Activated T-cell treated with anti-CD3 and anti-CD28 coated beads, Interleukin-2, amount 50 U/mL, for 24 hours (primary cell): ENCODE results near the gene POLR3A.
A peak's percentile ranks its signal among the peaks of the same experiment; 100 is the strongest.

Experiments used
- DNase-seq: peaks from one replicate; pipeline ENCODE4 v3.0.0-alpha.2; 2020
- H3K27ac Mint-ChIP-seq: 2 replicates; pipeline ENCODE4 v1.8.0; 2020; ENCODE audit warnings: mild to moderate bottlenecking, mixed read lengths
- H3K27me3 Mint-ChIP-seq: 2 replicates; pipeline ENCODE4 v1.8.0; 2020; ENCODE audit warnings: mixed read lengths
- H3K36me3 Mint-ChIP-seq: 2 replicates; pipeline ENCODE4 v1.8.0; 2020; ENCODE audit warnings: low read depth, mixed read lengths
- H3K4me1 Mint-ChIP-seq: 2 replicates; pipeline ENCODE4 v1.8.0; 2020; ENCODE audit warnings: low read depth, mixed read lengths
- H3K4me3 Mint-ChIP-seq: 2 replicates; pipeline ENCODE4 v1.8.0; 2020; ENCODE audit warnings: mild to moderate bottlenecking, moderate library complexity, mixed read lengths
- H3K9me3 Mint-ChIP-seq: 2 replicates; pipeline ENCODE4 v1.8.0; 2020; ENCODE audit warnings: mixed read lengths

Gene POLR3A

DNA sequence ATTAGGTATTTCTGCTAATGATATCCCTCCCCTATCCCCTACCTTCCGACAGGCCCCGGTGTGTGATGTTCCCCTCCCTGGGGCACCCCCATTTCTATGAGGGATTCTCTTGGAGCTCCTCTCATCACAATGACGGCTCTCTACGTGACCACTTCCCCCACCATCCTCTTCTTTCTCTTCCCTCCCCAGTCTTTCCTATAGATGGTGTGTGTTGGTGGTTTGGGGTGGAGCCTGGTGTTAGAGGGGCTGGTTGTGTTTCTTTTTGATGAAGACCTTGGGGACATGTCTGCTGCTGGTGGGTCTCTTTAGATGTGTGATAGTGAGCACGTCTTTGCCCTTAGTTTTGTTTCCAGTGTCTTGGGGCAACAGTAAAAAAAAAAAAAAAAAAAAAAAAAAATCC is 33.0 kb upstream of the POLR3A start:
- H3K27ac Mint-ChIP-seq: no peak overlapping the region
- no peak overlapping the region for H3K4me3 Mint-ChIP-seq
- H3K36me3 Mint-ChIP-seq: no peaks in the 10 kb centered on the region
- no peaks in the 10 kb centered on the region for H3K27me3 Mint-ChIP-seq
- no peaks in the 10 kb centered on the region for H3K9me3 Mint-ChIP-seq
- H3K4me1 Mint-ChIP-seq: peaks cover 6% of the 10 kb centered on the region
- no peak for DNase-seq

DNA sequence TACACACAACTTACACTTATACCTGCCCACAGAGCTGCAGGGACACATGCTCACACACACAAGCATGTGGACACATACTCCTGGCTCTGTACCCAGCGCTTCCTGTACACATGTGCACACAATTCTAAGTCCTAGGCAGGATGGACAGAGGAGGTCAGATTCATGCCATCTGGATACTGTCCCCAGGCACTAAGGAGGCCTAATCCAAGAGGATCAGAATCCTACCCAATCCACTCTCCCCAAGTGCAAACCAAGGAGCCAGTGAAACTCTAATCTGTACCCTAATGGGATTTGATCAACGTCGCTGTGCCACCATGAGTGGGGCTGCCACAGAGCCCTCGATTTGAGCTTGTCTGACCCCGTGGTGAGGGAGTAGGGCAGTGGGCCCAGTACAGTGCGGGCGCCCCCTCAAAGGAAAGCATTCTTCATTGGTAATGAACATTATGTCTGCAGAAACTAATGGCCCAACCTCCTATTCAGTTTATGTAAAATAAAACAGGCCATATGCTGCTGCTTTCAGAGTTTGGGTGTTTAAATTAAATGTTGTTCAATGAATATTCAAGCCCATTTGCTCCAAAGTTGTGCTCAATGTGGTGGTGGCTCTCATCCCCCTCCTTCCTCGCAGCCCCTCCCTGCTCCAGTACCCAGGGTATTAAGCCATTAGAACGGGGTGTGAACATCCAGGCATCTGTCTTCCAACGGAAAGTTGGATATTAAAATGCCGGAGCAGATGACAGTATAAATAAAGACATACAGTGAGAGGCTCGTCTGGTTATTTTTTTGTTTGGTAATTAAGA is 30.8 kb upstream of the POLR3A start:
- Mint-ChIP-seq H3K4me1 (peaks cover 6% of the 10 kb centered on the region), H3K27ac (no peak overlapping the region), H3K27me3 (no peaks in the 10 kb centered on the region), H3K36me3 (peaks cover 5% of the 10 kb centered on the region), H3K9me3 (no peaks in the 10 kb centered on the region), H3K4me3 (no peak overlapping the region)
- no peak for DNase-seq

DNA sequence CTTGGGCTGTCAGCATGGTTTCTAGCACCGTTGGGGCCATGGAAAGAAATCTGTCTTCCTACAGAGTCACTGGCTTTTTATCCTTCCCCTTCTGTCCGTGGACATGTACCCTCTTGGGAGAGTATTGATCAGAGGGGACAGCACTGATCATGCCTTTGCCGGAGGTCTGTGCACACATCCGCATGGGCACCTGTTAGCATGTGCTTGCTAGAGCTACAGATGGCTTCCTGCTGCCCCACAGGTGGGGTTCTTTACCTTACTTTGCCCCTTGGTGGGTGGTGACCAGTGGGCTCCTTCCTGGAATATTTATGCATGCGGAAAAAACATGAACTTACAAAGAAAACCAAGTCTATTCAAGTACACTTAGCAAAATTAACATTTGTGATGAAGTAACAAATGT is 29.2 kb upstream of the POLR3A start:
- no peak overlapping the region for H3K4me3 Mint-ChIP-seq
- peaks cover 9% of the 10 kb centered on the region for H3K36me3 Mint-ChIP-seq
- no peaks in the 10 kb centered on the region for H3K27me3 Mint-ChIP-seq
- no peak for DNase-seq
- peaks cover 6% of the 10 kb centered on the region for H3K4me1 Mint-ChIP-seq
- H3K9me3 Mint-ChIP-seq: no peaks in the 10 kb centered on the region
- no peak overlapping the region for H3K27ac Mint-ChIP-seq

DNA sequence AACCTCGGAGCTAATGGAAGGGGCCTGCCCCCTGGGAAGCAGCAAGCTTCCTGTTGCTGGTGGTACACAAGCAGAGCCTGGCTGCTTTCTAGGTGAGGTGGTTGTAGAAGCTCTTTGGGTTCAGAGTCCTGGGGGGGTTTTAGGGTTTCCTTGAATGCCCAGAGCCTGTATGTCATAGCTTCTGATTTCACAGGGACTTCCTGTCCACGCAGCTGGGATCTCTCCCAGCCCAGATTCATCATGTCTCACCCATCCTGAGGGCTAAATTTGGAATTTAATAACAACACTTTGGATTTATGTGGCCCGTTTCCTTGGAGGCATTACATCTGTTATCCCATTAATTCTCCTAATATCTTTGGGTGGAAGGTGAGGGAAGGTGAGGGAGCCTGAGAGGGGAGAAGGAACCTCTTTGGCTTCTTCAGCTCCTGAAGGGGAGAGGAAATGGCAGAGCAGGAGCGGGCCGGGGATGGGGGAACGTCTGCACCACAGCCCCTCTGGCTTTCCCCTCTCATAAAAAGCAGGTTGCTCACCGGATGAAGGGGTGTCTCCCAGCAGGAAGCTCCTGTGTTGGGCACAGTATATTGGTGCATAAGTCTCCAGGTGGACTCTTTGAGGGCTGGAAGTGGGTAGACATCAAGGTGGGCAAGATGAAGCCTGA is 24.0 kb upstream of the POLR3A start:
- DNase-seq: no peak
- H3K27me3 Mint-ChIP-seq: no peaks in the 10 kb centered on the region
- H3K27ac Mint-ChIP-seq: no peak overlapping the region
- H3K4me1 Mint-ChIP-seq: no peaks in the 10 kb centered on the region
- no peaks in the 10 kb centered on the region for H3K9me3 Mint-ChIP-seq
- peaks cover 16% of the 10 kb centered on the region for H3K36me3 Mint-ChIP-seq
- no peak overlapping the region for H3K4me3 Mint-ChIP-seq

DNA sequence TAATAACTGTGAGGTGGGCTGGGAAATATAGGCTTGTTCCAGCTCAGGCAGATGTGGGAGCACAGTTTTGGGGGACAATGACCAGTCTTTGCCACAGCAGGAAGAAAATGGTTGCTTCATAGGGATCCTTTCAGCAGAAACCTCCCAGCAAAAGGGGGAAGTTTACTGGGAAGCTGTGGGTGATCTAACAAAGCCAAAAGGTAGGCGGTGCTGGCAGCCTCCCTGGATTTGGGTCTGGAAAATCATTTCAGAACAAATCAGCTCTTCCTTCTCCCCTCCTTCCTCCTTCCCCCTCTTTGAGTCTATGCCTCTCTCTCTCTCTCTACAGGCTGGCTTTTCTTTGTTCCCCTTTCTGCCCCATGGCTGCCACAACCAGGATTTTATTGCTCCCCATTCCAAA is 20.5 kb upstream of the POLR3A start:
- no peak for DNase-seq
- peaks cover 9% of the 10 kb centered on the region for H3K36me3 Mint-ChIP-seq
- no peak overlapping the region for H3K27ac Mint-ChIP-seq
- H3K9me3 Mint-ChIP-seq: no peaks in the 10 kb centered on the region
- peaks cover 9% of the 10 kb centered on the region for H3K4me1 Mint-ChIP-seq
- no peaks in the 10 kb centered on the region for H3K27me3 Mint-ChIP-seq
- no peak overlapping the region for H3K4me3 Mint-ChIP-seq

DNA sequence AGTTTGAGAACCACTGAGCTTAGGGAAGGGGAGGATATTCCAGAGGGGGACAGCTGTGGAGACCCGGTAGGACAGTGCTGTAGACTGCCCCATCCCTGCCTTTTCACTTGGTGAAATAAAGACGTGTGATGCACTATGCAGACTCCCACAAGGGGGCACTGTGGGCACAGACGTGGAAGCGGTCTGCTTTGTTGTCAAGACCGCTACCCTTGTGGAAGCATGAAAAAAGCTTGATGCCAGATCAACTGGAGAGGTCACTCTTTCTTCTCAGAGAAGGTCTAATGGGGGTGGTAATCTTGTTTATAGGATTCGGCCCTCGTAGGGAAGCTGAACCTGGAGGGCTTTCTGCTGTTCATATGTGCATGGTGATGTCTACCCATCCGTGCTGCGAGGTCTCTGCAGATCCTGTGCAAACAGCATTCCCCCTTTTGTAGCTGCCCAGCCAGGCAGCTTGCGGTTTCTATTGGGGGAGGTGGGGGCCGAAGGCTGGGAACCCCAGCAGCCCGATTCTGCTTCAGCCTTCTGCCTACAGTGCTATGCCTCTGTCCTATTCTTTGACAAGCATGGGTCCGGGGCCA is 18.1 kb upstream of the POLR3A start:
- Mint-ChIP-seq H3K27me3 (no peaks in the 10 kb centered on the region), H3K4me3 (no peak overlapping the region), H3K4me1 (peaks cover 28% of the 10 kb centered on the region), H3K27ac (no peak overlapping the region), H3K9me3 (no peaks in the 10 kb centered on the region), H3K36me3 (peaks cover 20% of the 10 kb centered on the region)
- peak; percentile 85 for DNase-seq

DNA sequence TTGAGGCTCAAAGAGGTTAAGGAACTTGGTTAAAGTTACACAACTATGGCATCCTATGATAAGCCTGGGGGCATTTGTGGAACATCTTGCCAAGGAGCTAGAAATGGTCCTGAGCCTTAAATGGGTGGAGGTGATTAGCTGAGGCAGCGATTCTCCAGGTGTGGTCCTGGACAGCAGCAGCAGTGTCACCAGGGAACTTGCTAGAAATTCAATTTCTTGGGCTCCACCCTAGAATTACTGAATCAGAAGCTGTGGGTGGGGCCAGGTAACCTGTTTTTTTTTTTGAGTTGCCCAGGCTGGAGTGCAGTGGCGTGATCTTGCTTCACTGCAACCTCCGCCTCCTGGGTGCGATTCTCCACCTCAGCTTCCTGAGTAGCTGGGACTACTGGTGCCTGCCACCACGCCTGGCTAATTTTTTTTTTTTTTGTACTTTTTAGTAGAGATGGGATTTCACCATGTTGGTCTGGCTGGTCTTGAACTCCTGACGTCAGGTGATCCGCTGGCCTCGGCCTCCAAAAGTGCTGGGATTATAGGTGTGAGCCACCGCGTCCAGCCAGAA is 17.5 kb upstream of the POLR3A start:
- Mint-ChIP-seq H3K4me1 (peaks cover 28% of the 10 kb centered on the region), H3K4me3 (no peak overlapping the region), H3K9me3 (no peaks in the 10 kb centered on the region), H3K27me3 (no peaks in the 10 kb centered on the region), H3K36me3 (peaks cover 26% of the 10 kb centered on the region), H3K27ac (no peak overlapping the region)
- DNase-seq: no peak

DNA sequence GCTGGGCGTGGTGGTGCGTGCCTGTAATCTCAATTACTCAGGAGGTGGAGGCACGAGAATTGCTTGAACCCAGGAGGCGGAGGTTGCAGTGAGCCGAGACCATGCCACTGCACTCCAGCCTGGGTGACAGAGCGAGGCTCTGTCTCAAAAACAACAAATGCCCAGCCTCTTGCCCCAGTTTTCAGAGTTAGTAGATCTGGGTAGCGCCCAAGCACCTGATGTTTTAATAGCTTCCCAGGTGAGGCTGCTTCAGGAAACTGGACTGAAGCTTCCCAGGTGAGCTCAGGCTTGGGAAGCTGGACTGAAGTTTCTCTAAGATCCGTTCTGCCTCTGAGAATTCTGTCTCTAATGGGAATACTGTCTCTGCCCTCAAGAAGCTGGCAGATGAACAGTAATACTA is 16.5 kb upstream of the POLR3A start:
- no peaks in the 10 kb centered on the region for H3K27me3 Mint-ChIP-seq
- peaks cover 35% of the 10 kb centered on the region for H3K36me3 Mint-ChIP-seq
- no peak overlapping the region for H3K4me3 Mint-ChIP-seq
- DNase-seq: no peak
- H3K27ac Mint-ChIP-seq: peak overlapping the region; percentile 60
- H3K9me3 Mint-ChIP-seq: no peaks in the 10 kb centered on the region
- H3K4me1 Mint-ChIP-seq: peaks cover 37% of the 10 kb centered on the region

DNA sequence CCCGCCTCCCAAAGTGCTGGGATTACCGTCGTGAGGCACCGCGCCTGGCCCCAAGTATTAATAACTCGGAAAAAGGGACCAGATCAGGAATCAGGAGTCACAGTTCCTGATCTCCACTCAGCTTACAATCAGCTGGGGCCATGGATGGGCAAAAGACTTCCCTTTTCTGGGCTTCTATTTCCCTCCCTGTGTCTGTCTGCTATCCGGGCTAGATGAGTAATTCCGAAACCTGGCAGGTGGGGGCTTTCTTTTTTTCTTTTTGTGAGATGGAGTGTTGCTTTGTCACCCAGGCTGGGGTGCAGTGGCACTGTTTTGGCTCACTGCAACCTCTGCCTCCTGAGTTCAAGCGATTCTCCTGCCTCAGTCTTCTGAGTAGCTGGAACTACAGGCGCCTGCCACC is 15.9 kb upstream of the POLR3A start:
- peaks cover 43% of the 10 kb centered on the region for H3K4me1 Mint-ChIP-seq
- H3K27me3 Mint-ChIP-seq: no peaks in the 10 kb centered on the region
- no peaks in the 10 kb centered on the region for H3K9me3 Mint-ChIP-seq
- H3K4me3 Mint-ChIP-seq: no peak overlapping the region
- no peak for DNase-seq
- peaks cover 42% of the 10 kb centered on the region for H3K36me3 Mint-ChIP-seq
- H3K27ac Mint-ChIP-seq: peak overlapping the region; percentile 60

DNA sequence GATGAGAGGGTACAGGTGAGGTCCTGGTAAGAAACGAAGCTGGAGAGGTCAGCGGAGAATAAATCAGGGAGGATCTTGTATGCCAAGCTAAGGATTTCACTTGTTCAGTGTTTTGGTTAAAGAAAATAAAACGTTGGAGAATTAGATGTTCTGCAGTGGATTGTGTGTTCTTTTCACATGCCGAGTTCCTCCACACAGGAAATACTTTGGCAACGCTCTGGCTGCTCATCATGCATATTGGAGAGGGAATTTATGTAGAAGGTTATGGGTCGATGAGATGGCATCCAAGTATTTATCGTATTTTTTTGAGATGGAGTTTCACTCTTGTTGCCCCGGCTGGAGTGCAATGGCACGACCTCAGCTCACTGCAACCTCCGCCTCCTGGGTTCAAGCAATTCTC is 15.4 kb upstream of the POLR3A start:
- Mint-ChIP-seq H3K4me3 (no peak overlapping the region), H3K27me3 (no peaks in the 10 kb centered on the region), H3K36me3 (peaks cover 45% of the 10 kb centered on the region), H3K4me1 (peaks cover 48% of the 10 kb centered on the region), H3K27ac (peak overlapping the region; percentile 60), H3K9me3 (no peaks in the 10 kb centered on the region)
- no peak for DNase-seq

DNA sequence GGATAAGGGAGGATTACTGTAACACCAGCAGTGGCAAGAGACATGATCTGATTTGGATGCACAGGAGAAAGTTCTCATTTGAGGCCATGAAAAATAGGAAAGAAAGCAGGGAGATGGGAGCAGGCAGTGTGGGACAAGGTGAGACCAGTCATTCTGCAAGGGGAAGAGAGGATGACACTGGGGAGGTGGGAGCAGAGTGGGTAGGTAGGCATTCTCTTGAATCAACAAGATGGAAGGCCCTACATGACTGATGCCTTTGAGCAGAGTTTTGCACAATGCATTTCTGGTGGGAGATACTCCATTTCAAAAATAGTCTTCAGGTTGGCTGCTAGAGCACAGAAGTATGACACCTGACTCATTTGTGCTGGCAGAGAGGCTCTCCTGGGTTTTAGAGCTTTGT is 14.9 kb upstream of the POLR3A start:
- H3K27me3 Mint-ChIP-seq: no peaks in the 10 kb centered on the region
- H3K9me3 Mint-ChIP-seq: no peaks in the 10 kb centered on the region
- DNase-seq: no peak
- H3K4me1 Mint-ChIP-seq: peaks cover 53% of the 10 kb centered on the region
- no peak overlapping the region for H3K4me3 Mint-ChIP-seq
- peaks cover 49% of the 10 kb centered on the region for H3K36me3 Mint-ChIP-seq
- H3K27ac Mint-ChIP-seq: peak overlapping the region; percentile 60

DNA sequence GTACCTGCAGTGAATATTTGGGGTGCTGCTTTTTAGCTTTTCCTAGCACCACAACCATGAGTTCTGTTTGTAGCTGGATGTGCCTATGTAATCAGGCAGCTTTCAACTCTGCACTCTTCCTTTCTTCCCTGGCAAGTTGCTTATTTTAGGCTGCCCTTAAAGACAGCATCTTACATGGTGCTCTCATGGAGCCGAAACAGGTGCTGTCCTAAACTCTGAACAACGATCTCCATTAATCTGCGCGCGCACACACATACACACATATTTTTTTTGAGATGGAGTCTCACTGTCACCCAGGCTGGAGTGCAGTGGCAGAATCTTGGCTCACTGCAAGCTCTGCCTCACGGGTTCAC is 13.4 kb upstream of the POLR3A start:
- Mint-ChIP-seq H3K4me1 (peaks cover 63% of the 10 kb centered on the region), H3K27me3 (no peaks in the 10 kb centered on the region), H3K9me3 (no peaks in the 10 kb centered on the region), H3K27ac (peak overlapping the region; percentile 91), H3K4me3 (no peak overlapping the region), H3K36me3 (peaks cover 60% of the 10 kb centered on the region)
- DNase-seq: no peak

DNA sequence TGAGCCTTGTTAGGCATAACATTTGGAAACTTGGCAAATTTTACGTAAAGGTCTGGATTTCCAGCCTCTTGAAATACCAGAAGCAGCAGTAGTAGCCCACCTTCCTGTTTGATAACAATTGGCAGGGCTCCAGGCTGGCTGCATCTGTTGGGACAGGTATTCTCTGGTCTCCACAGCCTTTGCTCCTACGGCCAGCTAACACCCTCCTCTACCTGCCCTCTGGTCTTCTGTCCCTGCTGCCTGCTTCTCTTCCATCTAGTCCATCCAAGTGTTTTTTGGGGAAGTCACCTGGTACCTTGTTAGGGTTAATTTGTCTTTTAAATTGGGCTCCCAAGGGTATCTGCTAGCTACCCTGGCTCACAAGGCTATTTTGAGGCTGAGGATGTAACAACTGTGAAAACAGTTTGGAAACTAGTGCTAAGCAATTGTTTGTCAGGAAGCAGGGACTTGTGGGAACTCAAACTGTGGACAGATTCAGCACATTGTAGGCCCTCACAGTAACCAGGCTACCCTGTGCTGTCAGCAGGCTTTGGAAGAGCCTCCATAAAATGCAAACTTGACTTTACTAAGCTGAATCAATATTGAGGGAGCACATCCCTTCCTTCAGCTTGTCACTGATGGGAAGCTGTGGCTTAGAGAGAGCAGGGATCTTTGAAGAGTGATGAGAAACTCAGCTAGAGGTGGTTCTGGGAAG is 12.9 kb upstream of the POLR3A start:
- peaks cover 65% of the 10 kb centered on the region for H3K36me3 Mint-ChIP-seq
- H3K4me1 Mint-ChIP-seq: peaks cover 66% of the 10 kb centered on the region
- H3K9me3 Mint-ChIP-seq: no peaks in the 10 kb centered on the region
- H3K4me3 Mint-ChIP-seq: no peak overlapping the region
- no peak for DNase-seq
- no peaks in the 10 kb centered on the region for H3K27me3 Mint-ChIP-seq
- H3K27ac Mint-ChIP-seq: peak overlapping the region; percentile 91

DNA sequence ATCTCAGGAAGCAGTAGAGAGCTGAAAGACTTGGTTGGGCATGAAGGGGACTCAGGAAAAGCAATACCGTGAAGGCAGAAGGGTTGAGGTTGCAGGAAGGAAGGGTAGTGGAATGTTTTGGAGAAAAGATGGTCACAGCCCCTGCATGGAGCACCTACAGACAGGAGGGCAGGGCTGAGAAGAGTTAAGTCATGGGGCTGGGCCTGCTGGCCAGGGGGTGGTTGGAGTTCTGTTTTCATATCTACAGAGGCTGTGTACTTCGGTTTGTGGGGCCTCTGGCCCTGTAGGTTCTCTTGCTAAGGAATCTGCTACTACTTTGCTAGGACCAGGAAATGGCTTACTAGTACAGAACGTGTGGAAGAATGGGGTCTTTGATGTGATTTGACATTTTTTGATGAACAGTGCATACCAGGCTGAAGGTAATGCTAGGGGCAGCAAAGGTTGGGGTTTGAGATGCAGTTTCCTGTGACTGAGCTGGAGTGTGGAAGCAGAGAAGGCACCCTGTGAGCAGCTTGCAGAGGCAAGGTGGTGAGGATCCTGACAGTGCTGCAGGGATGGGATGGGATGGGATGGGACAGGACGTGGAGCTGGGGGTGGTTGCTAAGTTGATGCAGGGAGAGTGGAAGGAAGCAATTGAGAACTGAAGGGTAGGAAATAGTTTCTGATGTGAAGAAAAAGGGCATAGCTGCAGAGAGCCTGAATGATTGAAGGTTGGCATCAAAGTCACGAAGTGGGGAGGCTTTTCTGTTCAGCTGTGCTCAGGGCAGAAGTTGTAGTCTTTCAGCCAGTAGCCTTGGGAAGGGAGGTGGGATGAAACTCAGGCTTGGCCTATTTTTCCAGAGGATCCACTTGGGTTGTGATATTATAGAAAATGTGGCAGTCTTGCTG is 12.1 kb upstream of the POLR3A start:
- no peak for DNase-seq
- peaks cover 73% of the 10 kb centered on the region for H3K4me1 Mint-ChIP-seq
- H3K4me3 Mint-ChIP-seq: peak overlapping the region; percentile 25
- peak overlapping the region; percentile 91 for H3K27ac Mint-ChIP-seq
- H3K27me3 Mint-ChIP-seq: no peaks in the 10 kb centered on the region
- H3K9me3 Mint-ChIP-seq: no peaks in the 10 kb centered on the region
- peaks cover 73% of the 10 kb centered on the region for H3K36me3 Mint-ChIP-seq
